Urinary bladder (tissue), 4 donors: ENCODE data around the gene MYO7B. TPM values are rescaled to one million over a fixed set of nuclear protein-coding genes. Genes with fewer than 3 reads are reported as not detected.

ENCODE experiments used
- DNase-seq: peaks from one replicate; pipeline ENCODE4 v3.0.0-alpha.2; 2015; ENCODE audit errors: extremely low spot score
- H3K27ac ChIP-seq: one replicate; pipeline ENCODE4 v1.5.1; 2013; ENCODE audit warnings: low read depth, mild to moderate bottlenecking, moderate library complexity
- H3K36me3 ChIP-seq: one replicate; pipeline ENCODE4 v1.6.1; 2013; ENCODE audit warnings: mild to moderate bottlenecking, moderate library complexity; ENCODE audit not compliant: insufficient read depth
- H3K4me1 ChIP-seq: one replicate; pipeline ENCODE4 v1.6.1; 2013; ENCODE audit warnings: mild to moderate bottlenecking, moderate library complexity; ENCODE audit not compliant: insufficient read depth
- H3K4me3 ChIP-seq: one replicate; pipeline ENCODE4 v1.5.1; 2013; ENCODE audit warnings: low read depth, low read length
- WGBS: extraction: QIAGEN DNeasy Blood & Tissue Kit; methylation state at CpG from one replicate; pipeline ENCODE4 v1.1.7; 2013; 5-methylcytosine and 5-hydroxymethylcytosine counted together
- polyA plus RNA-seq: library from polyadenylated mRNA; stranded (reverse); fragments of 200-250 nt; gene quantifications from one replicate; pipeline ENCODE4 v1.2.3, GENCODE V29; 2013
- total RNA-seq: library from RNA; depleted of rRNA; stranded (reverse); fragments of >200 nt; gene quantifications from one replicate; pipeline ENCODE4 v1.2.3, GENCODE V29; 2014
- donor health status: healthy with polysubstance abuse.
- donor health status: healthy.

The MYO7B gene
- total RNA-seq (0.11 TPM), polyA plus RNA-seq (0.51 TPM)

- H3K4me1 ChIP-seq = no peaks in the 10 kb centered on the region
- H3K4me3 ChIP-seq = no peak within 1 kb of the TSS
- no peak for DNase-seq
- no peak within 1 kb of the TSS for H3K27ac ChIP-seq
- 78% methylated on average over 11 of the region's 11 CpGs for WGBS
- no peaks in the 10 kb centered on the region for H3K36me3 ChIP-seq
These were observed at the start of gene MYO7B for GRCh38 chr2:127535422-127535901. TSS of gene MYO7B (plus strand) at chr2:127535683. CDS start at chr2:127559723, 24,040 bp downstream.

GRCh38 chr2:127485694-127486071 is 49.8 kb upstream of the MYO7B start:
- no peaks in the 10 kb centered on the region for H3K4me1 ChIP-seq
- H3K36me3 ChIP-seq = peaks cover 5% of the 10 kb centered on the region
- DNase-seq = no peak

GRCh38 chr2:127486247-127487058 is 49.0 kb upstream of the MYO7B start:
- no peaks in the 10 kb centered on the region for H3K4me1 ChIP-seq
- DNase-seq = no peak
- 90% methylated on average over 8 of the region's 8 CpGs for WGBS
- H3K36me3 ChIP-seq = peaks cover 3% of the 10 kb centered on the region
- no peak overlapping the region for H3K4me3 ChIP-seq
- no peak overlapping the region for H3K27ac ChIP-seq

More at GRCh38 chr2:127485694-127486071, 49.8 kb upstream of the MYO7B start:
- WGBS = 82% methylated on average over 5 of the region's 5 CpGs
- Histone ChIP-seq H3K27ac (no peak overlapping the region), H3K4me3 (no peak overlapping the region)

- no peak for DNase-seq
- no peak overlapping the region for H3K4me3 ChIP-seq
- WGBS = 88% methylated on average over 4 of the region's 4 CpGs
- H3K36me3 ChIP-seq = peaks cover 2% of the 10 kb centered on the region
- H3K4me1 ChIP-seq = no peaks in the 10 kb centered on the region
- H3K27ac ChIP-seq = no peak overlapping the region
These were observed 45.2 kb upstream of the MYO7B start for GRCh38 chr2:127490283-127490682.

GRCh38 chr2:127498386-127498785 is 37.1 kb upstream of the MYO7B start:
- H3K36me3 ChIP-seq = peaks cover 8% of the 10 kb centered on the region
- H3K4me1 ChIP-seq = no peaks in the 10 kb centered on the region
- H3K27ac ChIP-seq = no peak overlapping the region
- no peak for DNase-seq
- no peak overlapping the region for H3K4me3 ChIP-seq
- 81% methylated on average over 2 of the region's 2 CpGs for WGBS

- Histone ChIP-seq H3K36me3 (peaks cover 12% of the 10 kb centered on the region), H3K27ac (no peak overlapping the region), H3K4me3 (no peak overlapping the region), H3K4me1 (no peaks in the 10 kb centered on the region)
- DNase-seq = no peak
- WGBS = 96% methylated on average over 2 of the region's 2 CpGs
These were observed 32.0 kb upstream of the MYO7B start for GRCh38 chr2:127503491-127503890.

- Histone ChIP-seq H3K36me3 (peaks cover 12% of the 10 kb centered on the region), H3K4me3 (no peak overlapping the region), H3K4me1 (no peaks in the 10 kb centered on the region), H3K27ac (no peak overlapping the region)
- no peak for DNase-seq
- 92% methylated on average over 11 of the region's 11 CpGs for WGBS
These were observed 30.7 kb upstream of the MYO7B start for GRCh38 chr2:127504552-127505430.

- H3K27ac ChIP-seq = no peak overlapping the region
- no peak overlapping the region for H3K4me3 ChIP-seq
- H3K36me3 ChIP-seq = peaks cover 12% of the 10 kb centered on the region
- DNase-seq = no peak
- 78% methylated on average over 1 of the region's 1 CpG for WGBS
- H3K4me1 ChIP-seq = no peaks in the 10 kb centered on the region
These were observed 29.0 kb upstream of the MYO7B start for GRCh38 chr2:127506510-127506909.

GRCh38 chr2:127508023-127508630 is 27.4 kb upstream of the MYO7B start:
- no peak overlapping the region for H3K4me3 ChIP-seq
- H3K4me1 ChIP-seq = no peaks in the 10 kb centered on the region
- peaks cover 5% of the 10 kb centered on the region for H3K36me3 ChIP-seq
- DNase-seq = no peak
- H3K27ac ChIP-seq = no peak overlapping the region
- WGBS = 60% methylated on average over 4 of the region's 4 CpGs

GRCh38 chr2:127508631-127509034 is 26.9 kb upstream of the MYO7B start:
- no peak overlapping the region for H3K27ac ChIP-seq
- no peak overlapping the region for H3K4me3 ChIP-seq
- DNase-seq = no peak
- H3K4me1 ChIP-seq = no peaks in the 10 kb centered on the region
- peaks cover 5% of the 10 kb centered on the region for H3K36me3 ChIP-seq
- WGBS = 3% methylated on average over 3 of the region's 3 CpGs

GRCh38 chr2:127510073-127510472 is 25.4 kb upstream of the MYO7B start:
- Histone ChIP-seq H3K27ac (no peak overlapping the region), H3K36me3 (peaks cover 3% of the 10 kb centered on the region), H3K4me1 (no peaks in the 10 kb centered on the region), H3K4me3 (no peak overlapping the region)
- no peak for DNase-seq
- WGBS = 80% methylated on average over 2 of the region's 2 CpGs

- no peaks in the 10 kb centered on the region for H3K4me1 ChIP-seq
- no peak overlapping the region for H3K27ac ChIP-seq
- no peak overlapping the region for H3K4me3 ChIP-seq
- DNase-seq = no peak
- 92% methylated on average over 6 of the region's 6 CpGs for WGBS
- peaks cover 3% of the 10 kb centered on the region for H3K36me3 ChIP-seq
These were observed 24.3 kb upstream of the MYO7B start for GRCh38 chr2:127511090-127511695.

GRCh38 chr2:127511917-127512316 is 23.6 kb upstream of the MYO7B start:
- Histone ChIP-seq H3K4me3 (no peak overlapping the region), H3K4me1 (no peaks in the 10 kb centered on the region), H3K27ac (no peak overlapping the region), H3K36me3 (peaks cover 3% of the 10 kb centered on the region)
- DNase-seq = no peak
- 56% methylated on average over 1 of the region's 1 CpG for WGBS
